PC-3 (cell line): Measurements from ENCODE around the gene FLAD1. TPM values are rescaled to one million over a fixed set of nuclear protein-coding genes. Genes with fewer than 3 reads are reported as not detected.

Source experiments
- ATAC-seq: fragments of 200-7000 bp; cut with Tn5 transposase; 2 replicates; pipeline ENCODE4 v1.9.1; 2020; ENCODE audit warnings: mild to moderate bottlenecking, moderate library complexity
- BruUV-seq: library from RNA; stranded (reverse); fragments of 400-500 nt; replicated peaks from 2 replicates; lab custom pipeline; 2021; lab: Mats Ljungman, UMichigan
- CTCF ChIA-PET: fragments of 300-600 bp; sonication (Branson Sonifier 250); formaldehyde crosslinking; loops from one replicate; lab custom pipeline; 2022; ENCODE audit warnings: antibody characterized with exemption; lab: Charles Lee
- POLR2A ChIA-PET: fragments of 300-600 bp; sonication (Branson Sonifier 250); formaldehyde crosslinking; loops from one replicate; lab custom pipeline; 2022; ENCODE audit warnings: antibody characterized with exemption; ENCODE audit not compliant: unreplicated experiment; lab: Charles Lee
- DNase-seq: peaks from one replicate; pipeline ENCODE4 v3.0.0-alpha.2; 2015
- H2AFZ ChIP-seq: fragments of 300-600 bp; sonication (generic); 2 replicates; pipeline ENCODE4 v1.6.0; 2016; ENCODE audit warnings: antibody characterized with exemption, low read length
- H3F3A ChIP-seq: fragments of 300-600 bp; sonication (generic); one replicate; pipeline ENCODE4 v1.6.0; 2017; ENCODE audit warnings: antibody characterized with exemption, low read length, control low read depth, mild to moderate bottlenecking; ENCODE audit not compliant: unreplicated experiment
- H3K27ac ChIP-seq: fragments of 300-600 bp; sonication (generic); 2 replicates; pipeline ENCODE4 v1.5.1; 2016; ENCODE audit warnings: mild to moderate bottlenecking, low read length
- H3K27me3 ChIP-seq: fragments of 300-600 bp; sonication (generic); 2 replicates; pipeline ENCODE4 v1.6.1; 2016; ENCODE audit warnings: low read length, mixed read lengths
- H3K36me3 ChIP-seq: fragments of 300-600 bp; sonication (generic); 2 replicates; pipeline ENCODE4 v1.6.1; 2016; ENCODE audit warnings: low read depth, mixed run types, low read length, mixed read lengths
- H3K4me1 ChIP-seq: fragments of 300-600 bp; sonication (generic); 2 replicates; pipeline ENCODE4 v1.5.1; 2016; ENCODE audit warnings: low read length; ENCODE audit not compliant: insufficient read depth
- H3K4me2 ChIP-seq: fragments of 300-600 bp; sonication (generic); 2 replicates; pipeline ENCODE4 v1.6.0; 2016; ENCODE audit warnings: low read length
- H3K4me3 ChIP-seq: fragments of 300-600 bp; sonication (generic); 2 replicates; pipeline ENCODE4 v1.5.1; 2016; ENCODE audit warnings: mild to moderate bottlenecking, low read length, mixed read lengths
- H3K79me2 ChIP-seq: fragments of 300-600 bp; sonication (generic); 2 replicates; pipeline ENCODE4 v1.6.1; 2017; ENCODE audit warnings: low read length, mixed read lengths
- H3K9ac ChIP-seq: fragments of 300-600 bp; sonication (generic); 2 replicates; pipeline ENCODE4 v1.6.0; 2016; ENCODE audit warnings: mild to moderate bottlenecking, low read length
- H3K9me2 ChIP-seq: fragments of 300-600 bp; sonication (generic); replicated peaks from 2 replicates; pipeline ENCODE4 v1.6.1; 2016; ENCODE audit warnings: mixed run types, low read length, mixed read lengths
- H3K9me3 ChIP-seq: fragments of 300-600 bp; sonication (generic); 2 replicates; pipeline ENCODE4 v1.6.1; 2016; ENCODE audit warnings: low read length, mixed read lengths
- H4K20me1 ChIP-seq: fragments of 300-600 bp; sonication (generic); 2 replicates; pipeline ENCODE4 v1.6.1; 2016; ENCODE audit warnings: low read length, mixed read lengths
- EZH2 ChIP-seq: fragments of 300-600 bp; sonication (generic); IDR thresholded peaks from one replicate; pipeline ENCODE4 v1.6.1; 2017; ENCODE audit warnings: antibody characterized with exemption, mild to moderate bottlenecking, low read length; ENCODE audit not compliant: unreplicated experiment
- EZH2phosphoT487 ChIP-seq: fragments of 300-600 bp; sonication (generic); IDR thresholded peaks from 2 replicates; pipeline ENCODE4 v1.6.1; 2018; ENCODE audit warnings: mild to moderate bottlenecking, antibody characterized with exemption, low read length, borderline replicate concordance
- intact Hi-C: fragments of 100-400 bp; cut with micrococcal nuclease; formaldehyde crosslinking; loops from 2 replicates; pipeline ENCODE4 v1.9.0; 2023
- total RNA-seq: library from RNA; depleted of rRNA; stranded (reverse); fragments of >200 nt; gene quantifications from 2 replicates; pipeline ENCODE4 v1.2.3, GENCODE V29; 2014
- TF ChIP-seq, protein P1 (sequence below): fragments of 300-600 bp; sonication (generic); conservative IDR thresholded peaks from 2 replicates; pipeline ENCODE4 v1.5.1; 2017; ENCODE audit warnings: antibody characterized with exemption, low read depth, mild to moderate bottlenecking, low read length

Gene FLAD1
- total RNA-seq, 1 experiment from 2014 or later, result 84.0 TPM

- no peaks in the 10 kb centered on the region for H3K9me2 ChIP-seq
- no peak overlapping the region for H2AFZ ChIP-seq
- CTCF ChIA-PET, result interaction anchor here (0.5 to 0.7 kb wide), 2 partner anchors 53 to 56 kb away, joined by 3 to 4 read pairs; no protein-coding TSS in a partner anchor
- no peaks in the 10 kb centered on the region for H3F3A ChIP-seq
- peaks cover 45% of the 10 kb centered on the region for H3K36me3 ChIP-seq
- TF ChIP-seq EZH2phosphoT487 (no peak), EZH2 (no peak)
- H3K79me2 ChIP-seq, result peaks cover 44% of the 10 kb centered on the region
- H3K9ac ChIP-seq, result no peak overlapping the region
- no peaks in the 10 kb centered on the region for H4K20me1 ChIP-seq
- no peak for ATAC-seq
- no peak overlapping the region for H3K4me2 ChIP-seq
- H3K27ac ChIP-seq, result no peak overlapping the region
- no TSS peak for BruUV-seq
- H3K9me3 ChIP-seq, result no peaks in the 10 kb centered on the region
- DNase-seq, result no peak
- H3K27me3 ChIP-seq, result no peaks in the 10 kb centered on the region
- peaks cover 17% of the 10 kb centered on the region for H3K4me1 ChIP-seq
- intact Hi-C loops, result loop anchor here (1.0 kb wide), 1 partner anchor 8 kb away; no protein-coding TSS in a partner anchor
- POLR2A ChIA-PET, result no interaction called here
- no peak overlapping the region for H3K4me3 ChIP-seq
Measured at GRCh38 chr1:154964359-154964758, 18.8 kb upstream of the FLAD1 start.

GRCh38 chr1:154966111-154966510, 17.0 kb upstream of the FLAD1 start:
- no TSS peak for BruUV-seq
- Histone ChIP-seq H4K20me1 (no peaks in the 10 kb centered on the region), H3K9me2 (no peaks in the 10 kb centered on the region), H3K36me3 (peaks cover 45% of the 10 kb centered on the region), H3F3A (no peaks in the 10 kb centered on the region), H3K27me3 (no peaks in the 10 kb centered on the region), H3K4me1 (peaks cover 22% of the 10 kb centered on the region), H3K9ac (no peak overlapping the region), H3K4me3 (no peak overlapping the region), H3K9me3 (no peaks in the 10 kb centered on the region), H3K27ac (no peak overlapping the region), H2AFZ (no peak overlapping the region), H3K79me2 (peaks cover 45% of the 10 kb centered on the region), H3K4me2 (no peak overlapping the region)
- ATAC-seq (no peak), DNase-seq (no peak)
- POLR2A ChIA-PET, result no interaction called here
- TF ChIP-seq, protein P1, sequence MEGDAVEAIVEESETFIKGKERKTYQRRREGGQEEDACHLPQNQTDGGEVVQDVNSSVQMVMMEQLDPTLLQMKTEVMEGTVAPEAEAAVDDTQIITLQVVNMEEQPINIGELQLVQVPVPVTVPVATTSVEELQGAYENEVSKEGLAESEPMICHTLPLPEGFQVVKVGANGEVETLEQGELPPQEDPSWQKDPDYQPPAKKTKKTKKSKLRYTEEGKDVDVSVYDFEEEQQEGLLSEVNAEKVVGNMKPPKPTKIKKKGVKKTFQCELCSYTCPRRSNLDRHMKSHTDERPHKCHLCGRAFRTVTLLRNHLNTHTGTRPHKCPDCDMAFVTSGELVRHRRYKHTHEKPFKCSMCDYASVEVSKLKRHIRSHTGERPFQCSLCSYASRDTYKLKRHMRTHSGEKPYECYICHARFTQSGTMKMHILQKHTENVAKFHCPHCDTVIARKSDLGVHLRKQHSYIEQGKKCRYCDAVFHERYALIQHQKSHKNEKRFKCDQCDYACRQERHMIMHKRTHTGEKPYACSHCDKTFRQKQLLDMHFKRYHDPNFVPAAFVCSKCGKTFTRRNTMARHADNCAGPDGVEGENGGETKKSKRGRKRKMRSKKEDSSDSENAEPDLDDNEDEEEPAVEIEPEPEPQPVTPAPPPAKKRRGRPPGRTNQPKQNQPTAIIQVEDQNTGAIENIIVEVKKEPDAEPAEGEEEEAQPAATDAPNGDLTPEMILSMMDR, result no peak
- TF ChIP-seq EZH2 (no peak), EZH2phosphoT487 (no peak)
- intact Hi-C loops, result no loop called here
- CTCF ChIA-PET, result no interaction called here

GRCh38 chr1:154967331-154967950, 15.7 kb upstream of the FLAD1 start:
- no TSS peak for BruUV-seq
- no peaks in the 10 kb centered on the region for H3K9me3 ChIP-seq
- no peak for DNase-seq
- intact Hi-C loops, result no loop called here
- no peak overlapping the region for H2AFZ ChIP-seq
- POLR2A ChIA-PET, result no interaction called here
- CTCF ChIA-PET, result no interaction called here
- peaks cover 45% of the 10 kb centered on the region for H3K36me3 ChIP-seq
- TF ChIP-seq EZH2, result no peak
- TF ChIP-seq, protein P1, result no peak
- no peak for TF ChIP-seq EZH2phosphoT487
- no peaks in the 10 kb centered on the region for H3K27me3 ChIP-seq
- peaks cover 47% of the 10 kb centered on the region for H3K79me2 ChIP-seq
- peaks cover 33% of the 10 kb centered on the region for H3K4me1 ChIP-seq
- H3F3A ChIP-seq, result peaks cover 4% of the 10 kb centered on the region
- H3K9me2 ChIP-seq, result no peaks in the 10 kb centered on the region
- no peak overlapping the region for H3K4me2 ChIP-seq
- no peak for ATAC-seq
- no peak overlapping the region for H3K4me3 ChIP-seq
- no peak overlapping the region for H3K27ac ChIP-seq
- no peaks in the 10 kb centered on the region for H4K20me1 ChIP-seq
- no peak overlapping the region for H3K9ac ChIP-seq
